ENCODE measurements around the gene SLC38A10. TPM values are rescaled to one million over a fixed set of nuclear protein-coding genes. Genes with fewer than 3 reads are reported as not detected.

SLC38A10 gene
- total and polyA plus RNA-seq, 2 of the 13 experiments (the other 11 are each of a cell fraction or from before 2014, with no cell fraction given), result 23.4 to 55.8 TPM

DNA sequence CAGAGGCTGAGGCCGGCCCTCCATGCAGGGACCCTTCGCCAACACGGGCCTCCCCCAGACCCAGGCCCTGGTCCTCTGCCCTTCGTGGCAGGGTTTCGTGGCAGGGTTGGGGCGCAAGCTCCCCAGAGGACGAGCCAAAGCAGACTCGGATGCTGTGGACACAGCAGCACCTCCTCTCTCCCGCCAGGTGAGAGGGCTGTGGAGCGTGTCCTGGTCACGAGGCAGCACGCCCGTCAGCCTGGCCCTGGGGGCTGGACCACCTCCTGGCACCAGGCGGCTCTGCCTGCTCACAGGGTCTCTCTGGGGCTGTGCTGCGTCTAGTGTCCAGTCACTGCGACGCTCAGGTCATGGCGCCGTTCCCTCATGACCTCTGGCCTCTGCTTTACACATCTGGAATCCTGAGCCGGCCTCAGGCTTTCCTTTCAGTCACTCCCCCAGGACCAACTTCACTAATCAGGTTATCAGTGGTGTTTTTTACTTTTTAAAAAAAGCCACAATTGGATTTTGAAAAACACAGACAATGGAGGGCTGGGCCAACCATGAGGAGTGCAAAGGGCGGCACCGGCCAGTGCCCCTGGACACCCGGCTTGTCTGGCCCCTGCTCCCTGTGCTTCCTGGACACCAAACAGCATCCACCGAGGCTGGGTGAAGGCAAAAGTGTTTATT is 50.6 kb downstream of the SLC38A10 start (continued):
- TF ChIP-seq NR2F1 (CRISPR knock-in tag; IDR thresholded peaks at IDR 0.05) (peak in 1 of 2 experiments; percentile 39; a peak in 2 of 4 replicates), POLR2AphosphoS5 (IDR thresholded peaks at IDR 0.05; ENCODE audit: low read depth, low read length) (no peak), KLF15 (CRISPR knock-in tag; IDR thresholded peaks at IDR 0.05; ENCODE audit: borderline replicate concordance) (no peak), PHF5A (CRISPR knock-in tag; IDR thresholded peaks at IDR 0.05; ENCODE audit: low read depth, unreplicated experiment) (no peak), SPEN (CRISPR knock-in tag; IDR thresholded peaks at IDR 0.05; ENCODE audit: low read depth) (no peak), KAT7 (CRISPR knock-in tag; IDR thresholded peaks at IDR 0.05; ENCODE audit: borderline replicate concordance) (no peak), CHCHD3 (CRISPR knock-in tag; IDR thresholded peaks at IDR 0.05) (no peak), SOX13 (IDR thresholded peaks at IDR 0.05) (peak; percentile 54; the same call in 1 of the 2 replicates), SOX13 (CRISPR knock-in tag; conservative IDR thresholded peaks at IDR 0.05 in 1 of 2, IDR thresholded peaks at IDR 0.05 in 1 of 2) (peak in 1 of 2 experiments; percentile 64; a peak in 2 of 4 replicates), MBNL3 (CRISPR knock-in tag; conservative IDR thresholded peaks at IDR 0.05) (no peak)
- TF ChIP-seq, protein P1, sequence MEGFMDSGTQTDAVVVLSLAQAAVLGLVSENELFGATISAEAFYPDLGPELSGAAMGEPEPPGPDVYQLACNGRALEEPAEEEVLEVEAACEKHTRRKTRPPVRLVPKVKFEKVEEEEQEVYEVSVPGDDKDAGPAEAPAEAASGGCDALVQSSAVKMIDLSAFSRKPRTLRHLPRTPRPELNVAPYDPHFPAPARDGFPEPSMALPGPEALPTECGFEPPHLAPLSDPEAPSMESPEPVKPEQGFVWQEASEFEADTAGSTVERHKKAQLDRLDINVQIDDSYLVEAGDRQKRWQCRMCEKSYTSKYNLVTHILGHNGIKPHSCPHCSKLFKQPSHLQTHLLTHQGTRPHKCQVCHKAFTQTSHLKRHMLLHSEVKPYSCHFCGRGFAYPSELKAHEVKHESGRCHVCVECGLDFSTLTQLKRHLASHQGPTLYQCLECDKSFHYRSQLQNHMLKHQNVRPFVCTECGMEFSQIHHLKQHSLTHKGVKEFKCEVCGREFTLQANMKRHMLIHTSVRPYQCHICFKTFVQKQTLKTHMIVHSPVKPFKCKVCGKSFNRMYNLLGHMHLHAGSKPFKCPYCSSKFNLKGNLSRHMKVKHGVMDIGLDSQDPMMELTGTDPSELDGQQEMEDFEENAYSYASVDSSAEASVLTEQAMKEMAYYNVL (CRISPR knock-in tag; IDR thresholded peaks at IDR 0.05; ENCODE audit: borderline replicate concordance), result no peak
- TF ChIP-seq, protein P2, sequence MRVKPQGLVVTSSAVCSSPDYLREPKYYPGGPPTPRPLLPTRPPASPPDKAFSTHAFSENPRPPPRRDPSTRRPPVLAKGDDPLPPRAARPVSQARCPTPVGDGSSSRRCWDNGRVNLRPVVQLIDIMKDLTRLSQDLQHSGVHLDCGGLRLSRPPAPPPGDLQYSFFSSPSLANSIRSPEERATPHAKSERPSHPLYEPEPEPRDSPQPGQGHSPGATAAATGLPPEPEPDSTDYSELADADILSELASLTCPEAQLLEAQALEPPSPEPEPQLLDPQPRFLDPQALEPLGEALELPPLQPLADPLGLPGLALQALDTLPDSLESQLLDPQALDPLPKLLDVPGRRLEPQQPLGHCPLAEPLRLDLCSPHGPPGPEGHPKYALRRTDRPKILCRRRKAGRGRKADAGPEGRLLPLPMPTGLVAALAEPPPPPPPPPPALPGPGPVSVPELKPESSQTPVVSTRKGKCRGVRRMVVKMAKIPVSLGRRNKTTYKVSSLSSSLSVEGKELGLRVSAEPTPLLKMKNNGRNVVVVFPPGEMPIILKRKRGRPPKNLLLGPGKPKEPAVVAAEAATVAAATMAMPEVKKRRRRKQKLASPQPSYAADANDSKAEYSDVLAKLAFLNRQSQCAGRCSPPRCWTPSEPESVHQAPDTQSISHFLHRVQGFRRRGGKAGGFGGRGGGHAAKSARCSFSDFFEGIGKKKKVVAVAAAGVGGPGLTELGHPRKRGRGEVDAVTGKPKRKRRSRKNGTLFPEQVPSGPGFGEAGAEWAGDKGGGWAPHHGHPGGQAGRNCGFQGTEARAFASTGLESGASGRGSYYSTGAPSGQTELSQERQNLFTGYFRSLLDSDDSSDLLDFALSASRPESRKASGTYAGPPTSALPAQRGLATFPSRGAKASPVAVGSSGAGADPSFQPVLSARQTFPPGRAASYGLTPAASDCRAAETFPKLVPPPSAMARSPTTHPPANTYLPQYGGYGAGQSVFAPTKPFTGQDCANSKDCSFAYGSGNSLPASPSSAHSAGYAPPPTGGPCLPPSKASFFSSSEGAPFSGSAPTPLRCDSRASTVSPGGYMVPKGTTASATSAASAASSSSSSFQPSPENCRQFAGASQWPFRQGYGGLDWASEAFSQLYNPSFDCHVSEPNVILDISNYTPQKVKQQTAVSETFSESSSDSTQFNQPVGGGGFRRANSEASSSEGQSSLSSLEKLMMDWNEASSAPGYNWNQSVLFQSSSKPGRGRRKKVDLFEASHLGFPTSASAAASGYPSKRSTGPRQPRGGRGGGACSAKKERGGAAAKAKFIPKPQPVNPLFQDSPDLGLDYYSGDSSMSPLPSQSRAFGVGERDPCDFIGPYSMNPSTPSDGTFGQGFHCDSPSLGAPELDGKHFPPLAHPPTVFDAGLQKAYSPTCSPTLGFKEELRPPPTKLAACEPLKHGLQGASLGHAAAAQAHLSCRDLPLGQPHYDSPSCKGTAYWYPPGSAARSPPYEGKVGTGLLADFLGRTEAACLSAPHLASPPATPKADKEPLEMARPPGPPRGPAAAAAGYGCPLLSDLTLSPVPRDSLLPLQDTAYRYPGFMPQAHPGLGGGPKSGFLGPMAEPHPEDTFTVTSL (CRISPR knock-in tag; IDR thresholded peaks at IDR 0.05; ENCODE audit: borderline replicate concordance), result 0 out of 2 replicates have a peak, but pooled peaks have one; percentile 20
- TF ChIP-seq, protein P3, sequence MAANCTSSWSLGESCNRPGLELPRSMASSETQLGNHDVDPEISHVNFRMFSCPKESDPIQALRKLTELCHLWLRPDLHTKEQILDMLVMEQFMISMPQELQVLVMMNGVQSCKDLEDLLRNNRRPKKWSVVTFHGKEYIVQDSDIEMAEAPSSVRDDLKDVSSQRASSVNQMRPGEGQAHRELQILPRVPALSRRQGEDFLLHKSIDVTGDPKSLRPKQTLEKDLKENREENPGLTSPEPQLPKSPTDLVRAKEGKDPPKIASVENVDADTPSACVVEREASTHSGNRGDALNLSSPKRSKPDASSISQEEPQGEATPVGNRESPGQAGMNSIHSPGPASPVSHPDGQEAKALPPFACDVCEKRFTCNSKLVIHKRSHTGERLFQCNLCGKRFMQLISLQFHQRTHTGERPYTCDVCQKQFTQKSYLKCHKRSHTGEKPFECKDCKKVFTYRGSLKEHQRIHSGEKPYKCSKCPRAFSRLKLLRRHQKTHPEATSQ (CRISPR knock-in tag; IDR thresholded peaks at IDR 0.05; ENCODE audit: borderline replicate concordance), result no peak
- TF ChIP-seq, protein P4, sequence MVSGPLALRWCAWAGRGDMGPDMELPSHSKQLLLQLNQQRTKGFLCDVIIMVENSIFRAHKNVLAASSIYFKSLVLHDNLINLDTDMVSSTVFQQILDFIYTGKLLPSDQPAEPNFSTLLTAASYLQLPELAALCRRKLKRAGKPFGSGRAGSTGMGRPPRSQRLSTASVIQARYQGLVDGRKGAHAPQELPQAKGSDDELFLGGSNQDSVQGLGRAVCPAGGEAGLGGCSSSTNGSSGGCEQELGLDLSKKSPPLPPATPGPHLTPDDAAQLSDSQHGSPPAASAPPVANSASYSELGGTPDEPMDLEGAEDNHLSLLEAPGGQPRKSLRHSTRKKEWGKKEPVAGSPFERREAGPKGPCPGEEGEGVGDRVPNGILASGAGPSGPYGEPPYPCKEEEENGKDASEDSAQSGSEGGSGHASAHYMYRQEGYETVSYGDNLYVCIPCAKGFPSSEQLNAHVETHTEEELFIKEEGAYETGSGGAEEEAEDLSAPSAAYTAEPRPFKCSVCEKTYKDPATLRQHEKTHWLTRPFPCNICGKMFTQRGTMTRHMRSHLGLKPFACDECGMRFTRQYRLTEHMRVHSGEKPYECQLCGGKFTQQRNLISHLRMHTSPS (CRISPR knock-in tag; IDR thresholded peaks at IDR 0.05; ENCODE audit: low read depth), result no peak
- TF ChIP-seq, protein P5, sequence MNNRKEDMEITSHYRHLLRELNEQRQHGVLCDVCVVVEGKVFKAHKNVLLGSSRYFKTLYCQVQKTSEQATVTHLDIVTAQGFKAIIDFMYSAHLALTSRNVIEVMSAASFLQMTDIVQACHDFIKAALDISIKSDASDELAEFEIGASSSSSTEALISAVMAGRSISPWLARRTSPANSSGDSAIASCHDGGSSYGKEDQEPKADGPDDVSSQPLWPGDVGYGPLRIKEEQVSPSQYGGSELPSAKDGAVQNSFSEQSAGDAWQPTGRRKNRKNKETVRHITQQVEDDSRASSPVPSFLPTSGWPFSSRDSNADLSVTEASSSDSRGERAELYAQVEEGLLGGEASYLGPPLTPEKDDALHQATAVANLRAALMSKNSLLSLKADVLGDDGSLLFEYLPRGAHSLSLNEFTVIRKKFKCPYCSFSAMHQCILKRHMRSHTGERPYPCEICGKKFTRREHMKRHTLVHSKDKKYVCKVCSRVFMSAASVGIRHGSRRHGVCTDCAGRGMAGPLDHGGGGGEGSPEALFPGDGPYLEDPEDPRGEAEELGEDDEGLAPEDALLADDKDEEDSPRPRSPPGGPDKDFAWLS (CRISPR knock-in tag; IDR thresholded peaks at IDR 0.05; ENCODE audit: borderline replicate concordance), result 0 out of 2 replicates have a peak, but pooled peaks have one; percentile 21

Data from HepG2 (cell line).